Measurements from ENCODE around the gene GMPPA.

GRCh38 chr2:219476652-219477151 is 22.0 kb upstream of the GMPPA start:
- TF ChIP-seq, protein P1, sequence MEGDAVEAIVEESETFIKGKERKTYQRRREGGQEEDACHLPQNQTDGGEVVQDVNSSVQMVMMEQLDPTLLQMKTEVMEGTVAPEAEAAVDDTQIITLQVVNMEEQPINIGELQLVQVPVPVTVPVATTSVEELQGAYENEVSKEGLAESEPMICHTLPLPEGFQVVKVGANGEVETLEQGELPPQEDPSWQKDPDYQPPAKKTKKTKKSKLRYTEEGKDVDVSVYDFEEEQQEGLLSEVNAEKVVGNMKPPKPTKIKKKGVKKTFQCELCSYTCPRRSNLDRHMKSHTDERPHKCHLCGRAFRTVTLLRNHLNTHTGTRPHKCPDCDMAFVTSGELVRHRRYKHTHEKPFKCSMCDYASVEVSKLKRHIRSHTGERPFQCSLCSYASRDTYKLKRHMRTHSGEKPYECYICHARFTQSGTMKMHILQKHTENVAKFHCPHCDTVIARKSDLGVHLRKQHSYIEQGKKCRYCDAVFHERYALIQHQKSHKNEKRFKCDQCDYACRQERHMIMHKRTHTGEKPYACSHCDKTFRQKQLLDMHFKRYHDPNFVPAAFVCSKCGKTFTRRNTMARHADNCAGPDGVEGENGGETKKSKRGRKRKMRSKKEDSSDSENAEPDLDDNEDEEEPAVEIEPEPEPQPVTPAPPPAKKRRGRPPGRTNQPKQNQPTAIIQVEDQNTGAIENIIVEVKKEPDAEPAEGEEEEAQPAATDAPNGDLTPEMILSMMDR (conservative IDR thresholded peaks at IDR 0.05), result no peak; the same call in 1 of the 2 replicates
- TF ChIP-seq ZFX (IDR thresholded peaks at IDR 0.05), result no peak
